Esophagus mucosa (tissue), 1 donor: ENCODE data around the gene FBXL5. TPM values are rescaled to one million over a fixed set of nuclear protein-coding genes. Genes with fewer than 3 reads are reported as not detected.

Experiments used
- ATAC-seq: fragments of 200-7000 bp; cut with Tn5 transposase; one replicate; pipeline ENCODE4 v1.9.1; 2020
- total RNA-seq: library from RNA; stranded (reverse); gene quantifications from one replicate; pipeline ENCODE4 v1.2.4, GENCODE V29; 2023
- donor health status: DM: yes; HTN: yes; CAD: no.

The FBXL5 gene
- total RNA-seq, 1 donor from 2014 or later: 62.8 TPM

- ATAC-seq: no peak
These were observed 20.9 kb upstream of the FBXL5 start for GRCh38 chr4:15676039-15676438.

- no peak for ATAC-seq
These were observed 20.2 kb upstream of the FBXL5 start for GRCh38 chr4:15675356-15675755.

GRCh38 chr4:15674926-15675325 is 19.8 kb upstream of the FBXL5 start:
- no peak for ATAC-seq

DNA sequence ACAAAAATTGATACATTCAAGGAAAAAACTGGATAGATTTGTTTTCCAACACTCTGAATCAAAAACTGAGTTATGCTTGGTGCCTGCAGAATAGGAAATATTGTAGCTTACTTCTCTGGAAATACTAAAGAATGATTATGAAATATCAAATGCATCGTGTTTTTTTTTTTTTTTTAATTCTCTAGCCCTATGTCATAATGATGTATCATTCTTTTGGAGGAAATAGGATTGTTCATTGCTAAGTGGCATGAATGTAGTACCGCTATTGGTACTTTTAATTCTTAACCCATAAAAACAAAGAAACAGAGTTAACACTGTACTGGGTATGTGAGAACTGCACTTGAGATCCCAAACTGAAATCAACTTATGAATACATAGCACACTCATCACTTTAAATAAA is 18.9 kb upstream of the FBXL5 start:
- ATAC-seq: peak; percentile 33

DNA sequence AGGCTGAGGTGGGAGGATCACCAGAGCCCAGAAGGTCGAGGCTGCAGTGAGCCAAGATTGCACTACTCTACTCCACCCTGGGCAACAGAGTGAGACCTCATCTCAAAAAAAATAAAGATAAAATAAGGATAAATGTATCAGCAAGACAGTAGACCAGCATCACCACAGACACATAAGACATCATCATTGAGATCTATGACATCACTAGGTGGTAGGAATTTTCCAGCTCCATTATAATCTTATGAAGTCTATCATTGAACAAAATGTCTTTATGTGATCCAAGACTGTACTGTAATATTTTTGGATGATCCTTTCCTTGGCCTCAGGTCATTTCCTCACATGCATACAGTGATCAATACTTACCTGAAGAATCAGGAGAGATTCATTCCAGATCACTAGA is 18.2 kb upstream of the FBXL5 start:
- ATAC-seq: no peak

DNA sequence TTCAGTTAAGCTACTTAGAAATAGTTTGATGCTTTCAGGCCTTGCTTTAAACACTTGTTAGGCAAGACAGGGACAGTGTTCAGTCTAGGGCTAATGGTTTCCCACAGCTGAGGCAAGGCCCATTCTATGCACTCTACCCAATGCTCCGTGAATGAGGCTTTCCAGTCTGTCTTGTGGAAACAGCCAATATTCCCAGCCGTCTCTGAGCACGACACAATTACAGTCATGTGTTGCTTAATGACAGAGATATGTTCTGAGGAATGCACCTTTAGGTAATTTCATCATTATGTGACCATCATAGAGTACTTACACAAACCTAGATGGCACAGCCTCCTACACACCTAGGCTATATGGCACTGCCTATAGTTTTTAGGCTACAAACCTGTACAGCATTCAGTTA is 16.9 kb upstream of the FBXL5 start:
- no peak for ATAC-seq

GRCh38 chr4:15670576-15670975 is 15.4 kb upstream of the FBXL5 start:
- ATAC-seq: no peak

GRCh38 chr4:15668566-15669435 is 13.6 kb upstream of the FBXL5 start:
- ATAC-seq: no peak

DNA sequence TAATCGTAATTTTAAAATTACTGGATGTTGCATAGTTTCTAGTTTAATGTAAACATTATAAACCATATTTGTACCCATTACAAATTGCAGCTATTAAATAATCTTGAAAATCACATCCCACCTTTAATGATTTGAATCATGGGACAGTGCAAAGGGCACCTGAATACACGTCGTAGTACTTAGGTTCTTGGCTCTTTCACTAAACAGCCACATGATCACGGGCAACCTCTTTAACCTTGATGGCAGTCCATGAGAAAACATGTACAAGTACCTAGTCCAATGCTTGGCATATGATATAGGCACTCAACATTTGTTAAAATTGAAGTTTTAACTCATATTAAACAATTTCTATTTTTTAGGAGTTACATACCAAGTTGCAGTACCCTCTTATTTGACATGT is 11.8 kb upstream of the FBXL5 start:
- no peak for ATAC-seq

GRCh38 chr4:15665753-15666365 is 10.7 kb upstream of the FBXL5 start:
- peak; percentile 96 for ATAC-seq

DNA sequence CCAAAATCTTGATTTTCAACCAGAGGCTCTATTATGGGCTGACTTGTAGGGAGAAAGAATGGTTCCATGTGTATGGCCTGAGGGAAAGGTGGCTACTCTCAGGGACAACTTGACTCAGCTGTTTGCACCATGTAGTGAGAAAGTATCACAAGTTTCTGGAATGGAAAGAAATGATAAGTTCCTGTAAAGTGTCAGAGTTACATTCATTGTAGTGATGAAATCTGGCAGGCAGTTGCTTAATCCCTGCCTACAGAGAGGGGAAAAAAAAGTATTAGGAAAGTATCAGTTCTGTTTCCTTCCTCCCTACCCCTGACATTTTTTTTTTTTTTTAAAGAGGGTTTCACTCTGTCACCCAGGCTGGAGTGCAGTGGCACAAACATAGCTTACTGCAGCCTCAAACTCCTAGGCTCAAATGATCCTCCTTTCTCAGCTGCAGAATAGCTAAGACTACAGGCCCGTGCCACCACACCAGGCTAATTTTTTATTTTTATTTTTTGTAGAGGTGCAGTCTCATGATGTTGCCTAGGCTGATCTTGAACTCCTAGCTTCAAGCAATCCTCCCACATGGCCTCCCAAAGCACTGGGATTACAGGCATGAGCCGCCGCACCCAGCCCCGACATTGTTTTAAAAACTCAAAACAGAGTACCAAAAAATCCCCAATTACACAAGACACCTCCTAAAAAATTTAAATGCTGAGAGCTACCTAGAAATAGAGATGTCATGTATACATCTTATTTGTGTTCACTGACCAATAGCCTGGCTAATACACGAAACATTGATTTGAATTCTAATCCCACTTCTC is 4.8 kb upstream of the FBXL5 start:
- ATAC-seq: peak; percentile 53

- no peak for ATAC-seq
These were observed 3.6 kb upstream of the FBXL5 start for GRCh38 chr4:15658781-15659180.

- no peak for ATAC-seq
These were observed 3.1 kb upstream of the FBXL5 start for GRCh38 chr4:15658136-15658770.

GRCh38 chr4:15657366-15657765 is 2.2 kb upstream of the FBXL5 start:
- ATAC-seq: no peak

GRCh38 chr4:15656038-15656470 is 897 bp upstream of the FBXL5 start:
- no peak for ATAC-seq

- peak; percentile 63 for ATAC-seq
These were observed 449 bp downstream of the FBXL5 start for GRCh38 chr4:15654593-15655222.

DNA sequence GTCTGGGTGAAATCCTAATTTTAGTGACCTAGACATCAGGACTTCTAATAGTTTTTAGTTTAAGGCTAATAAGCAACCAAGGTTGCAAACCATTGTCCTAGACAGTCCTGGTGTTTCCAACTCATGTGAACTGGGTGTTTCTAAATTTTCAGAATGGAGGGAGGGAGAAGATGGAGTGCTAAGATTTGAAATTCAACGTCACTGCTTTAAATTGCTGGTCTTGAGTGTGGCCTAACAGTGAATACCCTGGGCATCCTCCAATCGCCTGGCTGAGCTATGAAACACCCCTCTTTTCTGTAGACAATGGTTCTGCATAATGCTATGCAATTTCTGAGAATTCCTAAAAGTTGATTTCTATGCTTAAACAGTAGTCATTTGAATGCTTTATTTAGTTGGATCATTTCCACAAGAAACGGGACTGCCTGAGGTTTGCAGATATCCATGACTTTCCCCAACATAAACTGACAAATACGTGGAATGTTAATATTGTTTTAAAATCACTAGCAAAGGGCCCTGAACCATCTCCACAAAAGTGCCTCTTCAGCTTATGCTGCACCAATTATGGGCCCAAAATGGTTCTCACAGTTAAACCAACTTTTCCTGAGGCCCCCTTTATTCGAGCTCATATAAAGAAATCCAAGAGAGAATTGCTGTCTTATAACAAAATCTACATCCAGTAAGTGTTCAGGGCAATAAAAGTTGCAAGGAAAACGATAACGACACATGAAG is 1.1 kb downstream of the FBXL5 start:
- no peak for ATAC-seq

DNA sequence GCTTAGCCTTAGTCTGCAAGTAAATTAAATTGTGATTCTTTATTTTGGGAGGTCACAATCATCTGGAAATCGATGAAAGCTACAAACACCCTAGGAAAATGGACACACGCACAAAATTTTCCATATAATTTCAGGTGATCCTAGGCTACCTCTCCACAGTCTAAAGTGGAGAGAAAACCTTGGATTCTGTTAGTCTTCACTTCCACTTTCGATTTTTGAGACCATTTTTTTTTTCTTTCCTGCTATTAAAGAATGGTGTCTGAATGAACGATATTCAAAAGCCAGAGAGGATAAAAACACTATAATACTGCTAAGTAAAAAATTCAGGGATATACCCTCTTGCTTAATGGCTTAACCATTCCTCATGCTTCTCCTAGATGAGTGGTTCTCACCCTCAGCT is 1.7 kb downstream of the FBXL5 start:
- no peak for ATAC-seq

DNA sequence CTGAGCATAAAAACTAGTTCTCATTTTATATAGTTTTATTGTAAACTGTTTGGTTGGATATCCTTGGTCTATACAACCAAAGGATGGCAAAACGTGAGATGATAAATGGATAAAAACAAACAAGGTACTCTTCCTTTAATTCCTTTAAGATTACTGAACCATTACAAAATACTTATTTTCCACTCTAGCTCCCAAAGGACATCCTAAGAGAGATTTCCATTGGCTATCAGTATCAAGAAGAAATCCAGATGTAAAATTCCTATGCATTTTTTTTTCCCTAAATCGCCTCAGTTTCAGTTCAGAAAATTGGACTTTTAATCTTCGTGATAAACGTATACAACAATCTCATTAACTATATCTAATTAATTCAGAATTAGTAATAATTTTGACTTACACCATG is 2.3 kb downstream of the FBXL5 start:
- ATAC-seq: no peak

DNA sequence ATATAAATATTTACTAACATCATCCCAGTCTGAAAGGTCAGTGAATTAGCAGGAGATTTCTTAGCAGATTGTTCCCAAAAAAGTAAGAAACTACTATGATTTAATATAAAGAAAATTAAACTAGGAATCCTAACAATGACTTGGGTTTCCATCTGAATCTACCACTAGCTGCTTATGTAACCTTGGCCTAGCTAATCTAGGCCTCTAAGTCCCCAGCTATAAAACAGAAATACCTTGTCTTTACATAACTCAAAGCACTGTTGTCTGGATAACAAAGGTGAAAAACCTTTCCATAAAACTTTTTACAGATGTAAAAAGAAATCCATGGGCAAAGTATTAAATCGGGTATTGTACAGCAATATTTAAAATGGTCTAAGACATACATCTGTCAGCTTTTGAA is 3.0 kb downstream of the FBXL5 start:
- ATAC-seq: no peak

GRCh38 chr4:15651676-15652075 is 3.5 kb downstream of the FBXL5 start:
- ATAC-seq: no peak
